Iris pigment epithelial cell (primary cell): ENCODE results near the gene MSRB1.
A peak's percentile ranks its signal among the peaks of the same experiment; 100 is the strongest.

Experiments used
- DNase-seq: peaks from one replicate; pipeline ENCODE4 v3.0.0-alpha.2; 2011; ENCODE audit warnings: low read depth

Gene MSRB1

DNA sequence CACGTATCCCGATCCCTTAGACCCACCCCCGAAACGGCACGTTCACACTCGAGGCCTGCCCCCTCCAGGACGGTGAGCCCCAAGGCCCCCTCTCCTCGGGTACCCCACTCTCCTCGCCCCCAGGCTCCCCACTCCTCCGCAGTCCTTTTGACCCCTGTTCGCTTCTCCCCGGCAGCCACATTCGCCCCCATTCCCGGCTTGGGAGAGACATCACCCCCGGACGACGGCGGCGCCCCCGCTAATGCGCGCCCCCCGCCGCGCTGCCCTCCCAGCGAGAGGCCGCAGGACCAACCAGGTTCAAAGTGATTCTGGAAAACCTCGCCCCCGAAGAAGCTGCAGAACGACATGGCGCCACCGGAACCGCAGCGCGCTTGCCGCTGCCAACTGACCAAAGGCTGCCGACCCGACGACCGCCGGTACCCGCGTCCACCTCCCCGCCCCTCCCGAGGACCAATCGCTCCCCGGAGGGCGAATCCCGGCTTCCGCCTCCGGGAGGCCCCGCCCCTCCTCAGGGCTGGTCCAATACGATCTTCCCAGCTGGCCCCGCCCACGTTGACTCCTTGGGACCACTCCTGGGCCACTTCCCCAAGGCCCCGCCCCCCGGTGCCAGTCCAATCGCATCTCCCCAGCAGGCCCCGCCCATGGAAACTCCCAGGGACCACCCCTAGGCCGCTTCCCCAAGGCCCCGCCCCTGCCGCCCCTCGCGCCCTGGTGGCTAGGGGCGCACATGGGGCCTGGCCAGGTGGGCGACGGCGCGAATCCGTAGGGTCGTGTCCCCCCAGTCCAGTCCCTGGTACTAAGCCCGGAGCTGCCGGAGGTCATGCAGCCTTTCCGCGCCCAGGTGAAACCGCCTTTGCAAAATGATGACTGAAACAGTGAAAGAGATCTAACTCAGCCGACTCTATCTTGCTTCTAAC is at the start of gene MSRB1:
Gene MSRB1, minus strand, starts transcription at position 390 of the 917 bp plus-strand sequence. Its CDS starts 43 bp downstream, at position 347.
- DNase-seq = peak; percentile 98

DNA sequence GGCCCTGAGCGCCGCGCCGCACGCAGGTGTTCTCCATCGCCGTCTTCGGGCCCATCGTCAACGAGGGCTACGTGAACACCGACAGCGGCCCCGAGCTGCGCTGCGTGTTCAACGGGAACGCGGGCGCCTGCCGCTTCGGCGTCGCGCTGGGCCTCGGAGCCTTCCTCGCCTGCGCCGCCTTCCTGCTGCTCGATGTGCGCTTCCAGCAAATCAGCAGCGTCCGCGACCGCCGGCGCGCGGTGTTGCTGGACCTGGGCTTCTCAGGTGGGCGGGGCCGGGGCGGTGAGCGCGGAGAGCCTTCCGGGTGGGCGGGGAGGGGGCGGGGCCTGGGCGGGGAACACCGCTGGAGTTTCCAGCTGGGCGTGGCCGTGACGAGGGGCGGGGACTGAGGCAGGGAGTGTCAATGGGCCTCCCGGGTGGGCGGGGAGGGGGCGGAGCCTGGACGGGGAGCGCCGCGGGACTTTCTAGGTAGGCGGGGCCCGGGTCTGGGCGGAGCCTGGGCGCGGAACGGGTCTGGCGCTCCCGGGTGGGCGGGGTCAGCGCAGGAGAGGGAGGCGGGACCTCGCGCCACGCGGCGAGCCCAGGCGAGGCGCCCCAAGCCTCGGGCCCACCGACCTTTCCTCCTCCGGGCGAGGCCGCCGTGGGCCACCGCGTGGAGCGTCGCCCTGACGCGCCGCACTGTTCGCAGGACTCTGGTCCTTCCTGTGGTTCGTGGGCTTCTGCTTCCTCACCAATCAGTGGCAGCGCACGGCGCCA is 49.1 kb upstream of the MSRB1 start:
- peak; percentile 88 for DNase-seq

- no peak for DNase-seq
Measured at GRCh38 chr16:1991588-1991947, 48.6 kb upstream of the MSRB1 start.

GRCh38 chr16:1991135-1991551 is 48.1 kb upstream of the MSRB1 start:
- DNase-seq = no peak

DNA sequence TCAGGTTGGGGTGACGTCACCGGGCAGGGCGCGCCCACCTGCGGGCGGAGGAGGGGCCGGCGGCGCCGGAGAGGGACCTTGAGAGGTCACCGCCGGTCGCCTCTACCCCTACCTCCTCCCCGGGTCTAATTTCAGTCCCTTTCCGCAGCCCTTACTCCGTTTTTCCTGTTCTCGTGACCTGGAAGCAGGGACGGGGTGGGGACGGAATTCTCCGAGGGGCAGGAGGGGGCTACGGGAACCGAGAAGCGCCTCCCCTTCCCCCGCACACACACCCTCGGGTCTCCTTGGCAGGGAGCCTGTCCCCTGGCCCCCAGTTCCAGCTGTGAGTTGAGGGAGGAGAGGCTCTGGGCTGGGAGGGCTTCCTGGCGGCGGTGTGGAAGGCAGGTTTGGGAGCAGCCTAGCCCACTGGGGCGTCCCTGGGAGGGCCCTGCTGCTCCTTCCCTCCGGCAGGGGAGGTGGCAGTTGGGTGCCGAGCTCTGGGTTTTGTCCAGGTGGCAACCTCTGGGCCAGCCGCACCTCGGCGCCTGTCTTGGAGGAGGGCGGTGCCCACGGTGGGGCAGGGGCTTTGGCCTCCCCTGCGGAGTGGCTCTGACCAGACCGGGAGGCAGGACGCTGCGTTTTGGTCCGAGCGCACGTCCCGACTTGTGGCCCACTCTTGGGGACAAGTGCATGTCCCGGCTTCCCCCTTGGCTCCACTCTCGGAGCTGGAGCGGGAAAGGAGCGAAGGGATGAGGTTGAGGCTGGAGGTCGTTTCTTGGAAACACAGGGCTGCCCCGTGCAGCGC is 47.5 kb upstream of the MSRB1 start:
- no peak for DNase-seq

GRCh38 chr16:1990101-1990350 is 47.0 kb upstream of the MSRB1 start:
- no peak for DNase-seq

GRCh38 chr16:1989209-1990100 is 46.5 kb upstream of the MSRB1 start, which contains the start of gene SYNGR3:
Gene SYNGR3 (plus strand): TSS chr16:1989970. CDS start chr16:1990103, 133 bp downstream.
- DNase-seq = no peak

- no peak for DNase-seq
Measured at GRCh38 chr16:1987198-1987597, 44.2 kb upstream of the MSRB1 start.

DNA sequence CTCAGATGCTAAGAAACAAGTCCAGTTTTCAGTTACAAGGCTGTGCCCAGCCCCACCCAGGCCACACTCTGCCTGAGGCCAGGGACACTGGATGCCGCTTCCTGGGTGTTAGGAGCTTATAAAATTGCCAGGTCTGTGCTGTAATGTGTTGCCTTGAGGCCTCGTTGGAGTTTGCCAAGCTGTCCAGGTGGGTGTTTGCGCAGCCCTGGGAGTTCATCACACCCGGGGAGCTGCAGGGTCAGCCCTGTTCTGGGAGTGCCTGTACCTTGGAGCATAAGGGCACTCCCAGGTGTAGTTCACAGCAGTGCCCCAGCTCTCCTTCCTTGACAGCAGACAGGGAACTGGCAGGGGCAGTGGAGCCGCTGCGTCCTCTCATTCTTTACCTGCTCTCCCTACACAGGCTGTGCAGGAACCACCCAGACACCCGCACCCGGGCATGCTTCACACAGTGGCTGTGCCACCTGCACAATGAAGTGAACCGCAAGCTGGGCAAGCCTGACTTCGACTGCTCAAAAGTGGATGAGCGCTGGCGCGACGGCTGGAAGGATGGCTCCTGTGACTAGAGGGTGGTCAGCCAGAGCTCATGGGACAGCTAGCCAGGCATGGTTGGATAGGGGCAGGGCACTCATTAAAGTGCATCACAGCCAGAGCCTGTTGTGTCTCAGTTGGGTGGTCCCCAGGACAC is 42.6 kb upstream of the MSRB1 start:
- DNase-seq = no peak

- peak; percentile 39 for DNase-seq
Measured at GRCh38 chr16:1984347-1985225, 41.6 kb upstream of the MSRB1 start.

DNA sequence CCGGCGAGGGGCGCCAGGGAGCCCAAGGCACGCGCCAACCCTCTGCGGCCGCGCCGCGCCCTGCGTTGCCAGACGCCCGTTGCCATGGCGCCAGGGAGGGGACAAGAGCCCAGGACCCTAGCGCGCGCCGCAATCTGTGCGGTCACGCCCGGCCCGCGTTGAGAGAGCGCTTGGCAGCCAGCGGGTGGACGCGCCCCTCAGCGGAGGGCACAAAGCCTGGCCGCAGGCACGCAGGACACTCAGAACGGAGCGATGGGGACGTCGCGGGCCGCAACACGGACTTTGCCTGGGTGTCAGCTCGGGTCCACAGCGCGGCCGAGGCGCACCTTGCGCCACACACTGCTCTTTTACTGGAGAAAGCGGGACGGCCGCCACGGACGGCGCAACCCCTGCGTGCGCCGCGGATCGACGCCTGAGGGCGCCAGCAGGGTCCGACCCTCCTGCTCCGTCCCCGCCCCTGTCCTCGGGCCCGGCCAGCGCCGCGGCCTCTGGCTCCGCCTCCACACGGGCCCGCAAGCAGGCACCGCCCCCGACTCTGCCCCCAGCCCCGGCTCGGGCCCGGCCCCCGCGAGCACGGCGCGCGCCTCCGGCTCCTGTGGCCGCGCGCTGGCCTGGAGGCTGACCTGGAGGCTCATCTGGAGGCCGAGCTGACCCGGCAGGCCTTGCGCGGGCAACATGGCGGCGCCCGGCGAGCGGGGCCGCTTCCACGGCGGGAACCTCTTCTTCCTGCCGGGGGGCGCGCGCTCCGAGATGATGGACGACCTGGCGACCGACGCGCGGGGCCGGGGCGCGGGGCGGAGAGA is 40.7 kb upstream of the MSRB1 start, which contains the start of gene GFER:
Gene GFER, plus strand, starts transcription at position 650 of the 803 bp plus-strand sequence. Its CDS starts 26 bp downstream, at position 676.
- peak; percentile 94 for DNase-seq

DNA sequence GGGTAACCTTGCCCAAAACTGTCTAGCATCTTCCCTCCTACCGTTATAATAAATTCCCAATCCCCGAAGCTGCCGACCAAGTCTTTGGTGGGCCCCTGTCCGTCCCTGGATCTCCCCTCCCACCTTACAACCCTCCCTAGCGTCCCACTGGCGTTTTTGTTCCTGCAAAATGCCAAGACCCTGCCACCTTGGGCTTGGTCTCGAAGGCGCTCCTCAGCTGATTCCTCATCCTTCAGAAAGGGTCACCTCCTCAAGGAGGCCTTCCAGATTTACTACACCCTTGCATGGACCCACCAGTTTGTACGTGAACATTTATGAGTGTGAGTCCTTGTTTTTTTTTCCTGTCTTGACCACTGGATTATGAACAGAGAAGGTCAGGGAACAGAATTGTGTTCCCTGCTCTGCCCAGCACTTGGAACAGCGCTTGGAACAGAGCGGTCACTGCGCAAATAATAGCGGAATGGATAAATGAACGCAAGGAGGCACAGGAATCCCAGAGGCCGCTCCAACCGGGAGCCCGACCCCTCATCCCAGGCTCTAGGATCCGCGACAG is 40.1 kb upstream of the MSRB1 start:
- no peak for DNase-seq

- no peak for DNase-seq
Measured at GRCh38 chr16:1982013-1982433, 39.0 kb upstream of the MSRB1 start.

DNA sequence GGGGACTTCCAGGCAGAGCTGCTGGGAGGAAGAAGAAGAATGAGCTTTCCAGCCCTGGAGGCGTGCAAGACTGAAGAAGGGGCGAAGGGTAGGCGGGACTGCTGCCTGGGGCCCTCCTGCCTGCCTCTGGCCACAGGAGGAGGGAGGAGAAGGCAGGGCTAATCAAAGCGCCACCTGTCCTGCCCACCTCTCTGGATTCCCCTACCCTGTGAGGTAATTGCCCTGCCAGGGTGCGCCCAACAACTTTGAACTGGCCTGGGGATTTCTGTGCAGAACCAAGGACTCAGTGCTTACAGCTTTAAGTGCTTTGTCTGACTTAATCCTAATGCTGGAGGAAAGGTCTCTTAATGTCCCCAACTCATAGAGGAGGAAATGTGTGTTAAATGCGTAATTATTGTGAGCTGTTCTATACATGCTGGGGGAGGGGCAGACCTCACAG is 38.4 kb upstream of the MSRB1 start, which contains the start of gene NOXO1:
Gene NOXO1, minus strand, starts transcription at position 72 of the 439 bp plus-strand sequence. CDS start 290 bp downstream, outside the sequence.
- no peak for DNase-seq

DNA sequence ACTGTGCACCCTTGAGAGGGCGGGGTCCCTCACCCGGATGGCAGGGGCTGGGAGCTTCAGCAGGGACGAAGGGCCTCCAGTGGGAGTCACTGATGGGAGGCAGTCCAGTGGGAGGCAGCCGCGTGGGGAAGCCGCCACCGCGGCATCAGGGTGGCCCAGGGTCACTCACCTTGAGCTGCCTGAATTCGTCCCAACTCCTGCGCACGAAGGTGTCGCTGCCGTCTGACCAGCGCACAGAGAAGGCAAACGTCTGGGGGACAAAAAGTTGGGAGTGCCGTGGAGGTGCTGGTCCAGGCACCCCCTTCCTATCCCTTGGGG is 37.7 kb upstream of the MSRB1 start:
- no peak for DNase-seq

DNA sequence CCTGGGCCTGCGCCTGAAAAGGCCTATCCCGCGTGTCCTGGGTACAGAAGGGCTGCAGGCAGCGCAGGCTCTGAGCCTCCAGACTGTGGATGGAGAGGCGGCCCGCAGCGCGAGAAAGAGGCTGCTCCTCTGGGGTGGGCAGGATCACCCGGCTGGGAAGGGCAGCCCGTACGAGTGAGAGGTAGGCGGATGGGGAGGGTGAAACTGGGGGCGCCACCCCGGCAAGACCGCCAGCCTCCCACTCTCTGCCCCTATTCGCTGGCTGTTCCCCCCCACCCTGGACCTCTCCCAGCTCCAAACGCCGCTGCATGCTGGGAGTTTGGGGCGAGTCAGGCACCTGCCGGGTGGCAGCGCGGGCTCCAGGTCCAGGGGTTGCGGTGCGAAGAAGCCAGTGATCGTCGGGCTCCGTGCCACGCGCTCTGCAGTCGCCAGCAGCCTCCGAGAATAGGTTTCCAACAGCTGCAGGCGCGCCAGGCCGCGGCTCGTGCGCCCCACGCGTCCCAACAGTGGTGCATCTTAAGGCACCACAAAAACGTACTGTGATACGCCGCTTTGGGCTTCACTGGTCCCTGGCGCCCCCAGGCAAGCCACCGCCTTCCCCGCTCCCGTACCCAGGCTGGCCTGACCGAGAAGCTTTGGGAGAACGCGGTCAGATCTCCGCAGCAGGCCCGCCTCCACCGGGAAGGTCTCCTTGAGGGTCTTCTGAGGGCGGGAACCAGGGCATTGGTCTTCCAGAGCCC is 37.2 kb upstream of the MSRB1 start:
- no peak for DNase-seq

DNA sequence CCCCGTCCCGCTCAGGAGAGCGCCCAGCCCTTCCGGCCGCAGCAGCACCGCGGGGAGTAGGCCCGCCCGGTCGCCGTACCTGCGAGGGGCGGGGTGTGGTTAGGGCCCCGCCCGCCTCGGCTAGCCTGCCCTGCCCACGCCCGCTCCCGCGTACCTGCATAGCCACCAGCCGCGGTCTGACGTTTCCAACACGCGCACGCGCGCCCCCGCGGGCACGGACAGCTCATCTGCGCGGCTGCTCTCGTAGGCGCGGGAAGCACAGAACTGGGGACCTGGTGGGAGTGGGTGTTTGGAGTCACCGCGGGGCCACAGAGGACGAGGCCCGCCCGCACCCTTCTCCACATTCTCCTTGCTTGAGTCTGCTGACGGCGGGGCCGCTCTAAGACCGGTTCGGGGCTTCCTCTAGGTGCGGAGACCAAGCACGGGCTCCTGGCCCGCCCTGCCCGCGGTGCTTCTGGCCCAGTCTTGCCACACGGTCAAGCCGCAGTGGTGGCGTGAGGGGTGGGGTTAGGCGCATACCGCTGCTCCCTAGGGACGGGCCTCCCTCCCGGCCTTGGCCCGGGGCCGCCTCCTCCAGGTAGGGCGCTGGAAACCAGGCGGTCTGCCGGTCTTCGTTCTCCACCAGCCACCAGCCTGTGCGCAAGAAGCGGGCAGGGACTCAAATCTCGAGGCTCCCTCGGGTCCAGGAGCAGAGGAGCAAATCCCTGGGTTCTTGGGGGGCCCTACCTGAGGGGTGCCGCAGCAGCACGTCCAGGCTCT is 36.5 kb upstream of the MSRB1 start:
- DNase-seq = no peak
